Measurements from ENCODE around the gene HMCN1. TPM values are rescaled to one million over a fixed set of nuclear protein-coding genes. Genes with fewer than 3 reads are reported as not detected.

The HMCN1 gene
- total RNA-seq, 1 donor from 2014 or later, result 28.0 TPM

DNA sequence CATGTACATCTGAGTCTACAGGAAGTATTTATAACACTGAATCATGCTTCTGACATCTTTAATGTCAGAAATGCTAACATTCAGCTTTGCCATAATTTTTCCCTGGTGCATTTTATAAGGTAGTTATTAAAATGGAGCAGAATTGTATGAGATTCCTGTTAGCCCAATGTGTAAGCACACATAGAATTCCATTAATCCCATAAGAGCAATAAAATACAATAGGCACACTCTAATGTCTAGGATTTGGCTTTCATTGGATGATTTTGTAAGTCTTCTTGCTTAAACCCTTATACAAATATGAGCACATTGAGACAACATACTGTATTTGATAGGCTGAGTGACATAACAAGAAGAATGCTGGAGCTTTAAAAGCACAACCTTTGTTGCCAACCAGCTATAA is 256.4 kb downstream of the HMCN1 start:
- Histone ChIP-seq H3K36me3 (no peaks in the 10 kb centered on the region), H3K9me3 (no peaks in the 10 kb centered on the region), H3K4me3 (no peak overlapping the region), H3K27me3 (ENCODE audit: low read depth) (no peaks in the 10 kb centered on the region), H3K4me1 (no peaks in the 10 kb centered on the region), H3K27ac (no peak overlapping the region)
- ATAC-seq (no peak), DNase-seq (no peak)
- TF ChIP-seq, protein P1, sequence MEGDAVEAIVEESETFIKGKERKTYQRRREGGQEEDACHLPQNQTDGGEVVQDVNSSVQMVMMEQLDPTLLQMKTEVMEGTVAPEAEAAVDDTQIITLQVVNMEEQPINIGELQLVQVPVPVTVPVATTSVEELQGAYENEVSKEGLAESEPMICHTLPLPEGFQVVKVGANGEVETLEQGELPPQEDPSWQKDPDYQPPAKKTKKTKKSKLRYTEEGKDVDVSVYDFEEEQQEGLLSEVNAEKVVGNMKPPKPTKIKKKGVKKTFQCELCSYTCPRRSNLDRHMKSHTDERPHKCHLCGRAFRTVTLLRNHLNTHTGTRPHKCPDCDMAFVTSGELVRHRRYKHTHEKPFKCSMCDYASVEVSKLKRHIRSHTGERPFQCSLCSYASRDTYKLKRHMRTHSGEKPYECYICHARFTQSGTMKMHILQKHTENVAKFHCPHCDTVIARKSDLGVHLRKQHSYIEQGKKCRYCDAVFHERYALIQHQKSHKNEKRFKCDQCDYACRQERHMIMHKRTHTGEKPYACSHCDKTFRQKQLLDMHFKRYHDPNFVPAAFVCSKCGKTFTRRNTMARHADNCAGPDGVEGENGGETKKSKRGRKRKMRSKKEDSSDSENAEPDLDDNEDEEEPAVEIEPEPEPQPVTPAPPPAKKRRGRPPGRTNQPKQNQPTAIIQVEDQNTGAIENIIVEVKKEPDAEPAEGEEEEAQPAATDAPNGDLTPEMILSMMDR (IDR thresholded peaks at IDR 0.05), result no peak
- intact Hi-C loops (cut with DNase I), result no loop called here

DNA sequence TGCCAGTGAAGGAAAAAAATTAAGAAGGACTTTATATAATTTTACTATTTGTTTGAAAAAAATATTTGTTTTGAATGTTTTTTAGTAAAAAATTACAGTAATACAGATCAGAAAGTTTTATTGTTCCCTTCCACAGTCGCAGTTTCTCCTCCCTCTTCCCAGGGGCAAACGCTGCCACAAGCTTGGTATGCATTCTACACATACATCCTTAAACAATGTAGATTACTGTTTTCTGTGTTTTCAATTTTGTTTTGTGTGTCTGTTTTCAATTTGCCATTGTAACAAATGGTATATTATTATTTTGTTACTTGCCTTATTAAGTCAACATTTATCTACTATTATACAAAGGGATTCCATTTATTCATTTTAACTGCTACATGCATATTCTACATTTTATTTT is 257.1 kb downstream of the HMCN1 start:
- Histone ChIP-seq H3K36me3 (no peaks in the 10 kb centered on the region), H3K27ac (no peak overlapping the region), H3K9me3 (no peaks in the 10 kb centered on the region), H3K4me1 (no peaks in the 10 kb centered on the region), H3K27me3 (ENCODE audit: low read depth) (no peaks in the 10 kb centered on the region), H3K4me3 (no peak overlapping the region)
- DNase-seq (no peak), ATAC-seq (no peak)
- TF ChIP-seq, protein P1 (IDR thresholded peaks at IDR 0.05), result no peak
- intact Hi-C loops (cut with DNase I), result no loop called here

DNA sequence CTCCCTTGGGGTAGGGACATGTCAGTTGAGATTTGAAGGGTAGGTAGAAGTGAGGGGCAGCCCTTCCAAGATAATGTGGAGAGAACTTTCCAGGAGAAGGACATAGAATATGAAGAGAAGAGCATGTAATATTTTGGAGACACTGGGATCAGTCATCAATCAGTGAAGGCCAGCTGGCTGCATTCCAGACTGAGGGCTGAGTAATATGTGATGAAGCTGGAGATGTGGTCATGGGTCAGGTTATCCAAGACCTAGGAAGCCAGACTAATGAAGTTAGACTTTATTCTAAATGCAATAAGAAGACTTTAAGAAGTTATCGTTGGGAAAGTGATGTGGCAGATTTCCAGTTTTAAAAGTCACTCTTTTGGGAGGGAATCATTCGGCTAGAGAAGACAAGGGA is 262.0 kb downstream of the HMCN1 start:
- no peak for DNase-seq

DNA sequence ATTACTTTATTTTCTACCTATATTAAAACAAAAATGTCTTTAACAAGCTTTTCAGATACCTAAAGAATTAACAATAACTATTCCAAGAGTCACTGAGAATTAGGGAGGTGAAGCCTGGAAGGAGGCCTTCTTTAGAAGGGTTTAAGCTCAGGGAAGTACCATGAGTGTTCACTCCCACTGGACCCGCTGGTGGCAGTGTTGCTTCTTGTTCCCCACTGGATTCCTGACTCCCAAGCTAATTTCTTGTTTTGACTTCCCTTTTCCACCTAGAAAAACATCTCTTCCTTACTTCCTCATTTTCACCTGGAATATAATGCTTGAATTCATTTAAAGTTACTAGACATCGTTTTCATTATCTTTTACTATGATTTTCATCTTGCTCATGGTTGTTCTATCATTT is 264.2 kb downstream of the HMCN1 start:
- Histone ChIP-seq H3K4me3 (no peak overlapping the region), H3K36me3 (no peaks in the 10 kb centered on the region), H3K4me1 (no peaks in the 10 kb centered on the region), H3K9me3 (no peaks in the 10 kb centered on the region), H3K27me3 (ENCODE audit: low read depth) (no peaks in the 10 kb centered on the region), H3K27ac (no peak overlapping the region)
- ATAC-seq, result no peak
- DNase-seq, result no peak
- TF ChIP-seq, protein P1 (IDR thresholded peaks at IDR 0.05), result no peak
- intact Hi-C loops (cut with DNase I), result no loop called here

More for the DNA sequence above, 262.0 kb downstream of the HMCN1 start:
- no peak overlapping the region for H3K4me3 ChIP-seq
- no peaks in the 10 kb centered on the region for H3K9me3 ChIP-seq
- ATAC-seq, result no peak
- no peaks in the 10 kb centered on the region for H3K27me3 ChIP-seq (ENCODE audit: low read depth)
- TF ChIP-seq, protein P1 (IDR thresholded peaks at IDR 0.05), result no peak
- H3K27ac ChIP-seq, result no peak overlapping the region
- intact Hi-C loops (cut with DNase I), result no loop called here
- H3K4me1 ChIP-seq, result no peaks in the 10 kb centered on the region
- no peaks in the 10 kb centered on the region for H3K36me3 ChIP-seq

DNA sequence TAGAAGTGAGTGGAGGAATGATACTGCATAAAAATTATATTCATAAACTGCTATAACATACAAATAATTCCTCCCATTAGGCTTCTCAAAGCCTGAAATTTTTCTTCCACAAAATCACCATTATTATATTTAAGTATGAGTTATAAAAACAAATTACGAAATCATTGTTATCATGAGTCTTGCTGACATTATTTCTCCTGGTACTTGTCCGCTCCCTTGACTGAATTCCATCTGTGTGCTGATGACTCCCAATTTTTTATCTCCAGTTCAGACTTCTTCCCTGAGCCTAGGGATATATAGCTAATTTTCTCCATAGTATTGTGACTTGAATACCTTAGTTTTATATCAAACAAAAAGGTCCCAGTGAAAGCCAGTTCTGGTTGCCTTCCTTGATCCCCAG is 268.2 kb downstream of the HMCN1 start:
- TF ChIP-seq, protein P1 (IDR thresholded peaks at IDR 0.05), result no peak
- intact Hi-C loops (cut with DNase I), result no loop called here
- Histone ChIP-seq H3K4me1 (no peaks in the 10 kb centered on the region), H3K9me3 (no peaks in the 10 kb centered on the region), H3K4me3 (no peak overlapping the region), H3K36me3 (no peaks in the 10 kb centered on the region), H3K27me3 (ENCODE audit: low read depth) (no peaks in the 10 kb centered on the region), H3K27ac (no peak overlapping the region)
- no peak for DNase-seq
- no peak for ATAC-seq
